Activated CD8-positive, alpha-beta T cell treated with anti-CD3 and anti-CD28 coated beads, Interleukin-2, amount 10 ng/mL, durations not matched to agents 7 days and 5 days (primary cell): ENCODE measurements around the gene DIAPH2. TPM values are rescaled to one million over a fixed set of nuclear protein-coding genes. Genes with fewer than 3 reads are reported as not detected.

ENCODE experiments used
- ATAC-seq: fragments of 150-1000 bp; cut with Tn5 transposase; one replicate; pipeline ENCODE4 v1.10.0; 2021; ENCODE audit warnings: moderate library complexity
- CTCF ChIA-PET: fragments of 350-600 bp; sonication (Branson Sonifier 250); formaldehyde crosslinking; loops from one replicate; lab custom pipeline; 2021; ENCODE audit warnings: antibody characterized with exemption; lab: Charles Lee
- POLR2A ChIA-PET: fragments of 350-600 bp; sonication (Branson Sonifier 250); formaldehyde crosslinking; loops from one replicate; lab custom pipeline; 2021; ENCODE audit warnings: antibody characterized with exemption; lab: Charles Lee
- DNase-seq: peaks from one replicate; pipeline ENCODE4 v3.0.0-alpha.2; 2020
- H3K27ac Mint-ChIP-seq: one replicate; pipeline ENCODE4 v1.8.0; 2021; ENCODE audit warnings: mild to moderate bottlenecking, mixed read lengths
- H3K27me3 Mint-ChIP-seq: one replicate; pipeline ENCODE4 v1.8.0; 2021; ENCODE audit warnings: low read depth, mixed read lengths
- H3K36me3 Mint-ChIP-seq: one replicate; pipeline ENCODE4 v1.8.0; 2021; ENCODE audit warnings: low read depth, mixed read lengths
- H3K4me1 Mint-ChIP-seq: one replicate; pipeline ENCODE4 v1.8.0; 2021; ENCODE audit warnings: low read depth, mixed read lengths
- H3K4me3 Mint-ChIP-seq: one replicate; pipeline ENCODE4 v1.8.0; 2021; ENCODE audit warnings: mild to moderate bottlenecking, mixed read lengths
- H3K9me3 Mint-ChIP-seq: one replicate; pipeline ENCODE4 v1.8.0; 2022; ENCODE audit warnings: mixed read lengths; ENCODE audit not compliant: insufficient read depth
- total RNA-seq, 2 experiments: library from RNA; stranded (reverse); gene quantifications; one replicate each; pipeline ENCODE4 v1.2.3, GENCODE V29; 2021

The DIAPH2 gene
- total RNA-seq, 2 experiments from 2014 or later = 14.1 to 14.4 TPM

GRCh38 chrX:97306771-97307470, 622.3 kb downstream of the DIAPH2 start:
- Mint-ChIP-seq H3K27ac (no peak overlapping the region), H3K9me3 (no peaks in the 10 kb centered on the region), H3K27me3 (no peaks in the 10 kb centered on the region), H3K4me1 (no peaks in the 10 kb centered on the region), H3K4me3 (no peak overlapping the region), H3K36me3 (no peaks in the 10 kb centered on the region)
- ATAC-seq (no peak), DNase-seq (no peak)
- ChIA-PET POLR2A (no interaction called here), CTCF (no interaction called here)

GRCh38 chrX:97308171-97308570, 623.5 kb downstream of the DIAPH2 start:
- POLR2A ChIA-PET = no interaction called here

GRCh38 chrX:97309487-97310116, 625.0 kb downstream of the DIAPH2 start:
- DNase-seq (no peak), ATAC-seq (no peak)
- no peaks in the 10 kb centered on the region for H3K36me3 Mint-ChIP-seq
- H3K4me3 Mint-ChIP-seq = no peak overlapping the region
- ChIA-PET POLR2A (no interaction called here), CTCF (no interaction called here)
- H3K27me3 Mint-ChIP-seq = no peaks in the 10 kb centered on the region
- no peak overlapping the region for H3K27ac Mint-ChIP-seq
- H3K9me3 Mint-ChIP-seq = no peaks in the 10 kb centered on the region
- no peaks in the 10 kb centered on the region for H3K4me1 Mint-ChIP-seq

More at GRCh38 chrX:97308171-97308570, 623.5 kb downstream of the DIAPH2 start:
- ATAC-seq = no peak
- H3K9me3 Mint-ChIP-seq = no peaks in the 10 kb centered on the region
- no peaks in the 10 kb centered on the region for H3K36me3 Mint-ChIP-seq
- no peaks in the 10 kb centered on the region for H3K4me1 Mint-ChIP-seq
- H3K4me3 Mint-ChIP-seq = no peak overlapping the region
- no peak for DNase-seq
- no peaks in the 10 kb centered on the region for H3K27me3 Mint-ChIP-seq
- CTCF ChIA-PET = no interaction called here
- H3K27ac Mint-ChIP-seq = no peak overlapping the region

- no peaks in the 10 kb centered on the region for H3K9me3 Mint-ChIP-seq
- CTCF ChIA-PET = no interaction called here
- H3K4me3 Mint-ChIP-seq = no peak overlapping the region
- no peaks in the 10 kb centered on the region for H3K36me3 Mint-ChIP-seq
- DNase-seq (no peak), ATAC-seq (no peak)
- no peak overlapping the region for H3K27ac Mint-ChIP-seq
- H3K4me1 Mint-ChIP-seq = no peaks in the 10 kb centered on the region
- no peaks in the 10 kb centered on the region for H3K27me3 Mint-ChIP-seq
- POLR2A ChIA-PET = no interaction called here
Observed at GRCh38 chrX:97310373-97310772, 625.7 kb downstream of the DIAPH2 start.

GRCh38 chrX:97311066-97311778, 626.6 kb downstream of the DIAPH2 start:
- H3K4me1 Mint-ChIP-seq = no peaks in the 10 kb centered on the region
- no peak for DNase-seq
- H3K4me3 Mint-ChIP-seq = no peak overlapping the region
- no peaks in the 10 kb centered on the region for H3K9me3 Mint-ChIP-seq
- no peaks in the 10 kb centered on the region for H3K36me3 Mint-ChIP-seq
- no peak overlapping the region for H3K27ac Mint-ChIP-seq
- ChIA-PET POLR2A (no interaction called here), CTCF (no interaction called here)
- ATAC-seq = no peak
- H3K27me3 Mint-ChIP-seq = no peaks in the 10 kb centered on the region

GRCh38 chrX:97314345-97314744, 629.7 kb downstream of the DIAPH2 start:
- no peak overlapping the region for H3K27ac Mint-ChIP-seq
- no peak overlapping the region for H3K4me3 Mint-ChIP-seq
- no peaks in the 10 kb centered on the region for H3K4me1 Mint-ChIP-seq
- ChIA-PET POLR2A (no interaction called here), CTCF (no interaction called here)
- H3K27me3 Mint-ChIP-seq = no peaks in the 10 kb centered on the region
- ATAC-seq = no peak
- H3K36me3 Mint-ChIP-seq = no peaks in the 10 kb centered on the region
- H3K9me3 Mint-ChIP-seq = no peaks in the 10 kb centered on the region
- DNase-seq = no peak

- H3K36me3 Mint-ChIP-seq = no peaks in the 10 kb centered on the region
- H3K4me1 Mint-ChIP-seq = no peaks in the 10 kb centered on the region
- no peak for ATAC-seq
- H3K27ac Mint-ChIP-seq = no peak overlapping the region
- DNase-seq = no peak
- H3K4me3 Mint-ChIP-seq = no peak overlapping the region
- POLR2A ChIA-PET = no interaction called here
- no peaks in the 10 kb centered on the region for H3K9me3 Mint-ChIP-seq
- H3K27me3 Mint-ChIP-seq = no peaks in the 10 kb centered on the region
- CTCF ChIA-PET = no interaction called here
Observed at GRCh38 chrX:97315939-97316338, 631.3 kb downstream of the DIAPH2 start.

- ChIA-PET CTCF (no interaction called here), POLR2A (no interaction called here)
- ATAC-seq = no peak
- Mint-ChIP-seq H3K27me3 (no peaks in the 10 kb centered on the region), H3K4me3 (no peak overlapping the region), H3K9me3 (no peaks in the 10 kb centered on the region), H3K27ac (no peak overlapping the region), H3K4me1 (no peaks in the 10 kb centered on the region), H3K36me3 (no peaks in the 10 kb centered on the region)
- no peak for DNase-seq
Observed at GRCh38 chrX:97320305-97320704, 635.7 kb downstream of the DIAPH2 start.

GRCh38 chrX:97322401-97322800, 637.8 kb downstream of the DIAPH2 start:
- ChIA-PET CTCF (no interaction called here), POLR2A (no interaction called here)
- Mint-ChIP-seq H3K4me1 (no peaks in the 10 kb centered on the region), H3K27me3 (no peaks in the 10 kb centered on the region), H3K36me3 (no peaks in the 10 kb centered on the region), H3K27ac (no peak overlapping the region), H3K9me3 (no peaks in the 10 kb centered on the region), H3K4me3 (no peak overlapping the region)
- ATAC-seq (no peak), DNase-seq (no peak)

GRCh38 chrX:97326456-97326855, 641.8 kb downstream of the DIAPH2 start:
- no peaks in the 10 kb centered on the region for H3K9me3 Mint-ChIP-seq
- CTCF ChIA-PET = no interaction called here

GRCh38 chrX:97328853-97329390, 644.3 kb downstream of the DIAPH2 start:
- DNase-seq (no peak), ATAC-seq (no peak)
- no peaks in the 10 kb centered on the region for H3K27me3 Mint-ChIP-seq
- H3K36me3 Mint-ChIP-seq = peaks cover 2% of the 10 kb centered on the region
- ChIA-PET POLR2A (no interaction called here), CTCF (no interaction called here)
- no peak overlapping the region for H3K4me3 Mint-ChIP-seq
- H3K4me1 Mint-ChIP-seq = no peaks in the 10 kb centered on the region
- H3K27ac Mint-ChIP-seq = no peak overlapping the region
- no peaks in the 10 kb centered on the region for H3K9me3 Mint-ChIP-seq

More at GRCh38 chrX:97326456-97326855, 641.8 kb downstream of the DIAPH2 start:
- H3K27ac Mint-ChIP-seq = no peak overlapping the region
- no peak for DNase-seq
- POLR2A ChIA-PET = no interaction called here
- no peaks in the 10 kb centered on the region for H3K4me1 Mint-ChIP-seq
- no peak for ATAC-seq
- no peaks in the 10 kb centered on the region for H3K36me3 Mint-ChIP-seq
- no peaks in the 10 kb centered on the region for H3K27me3 Mint-ChIP-seq
- H3K4me3 Mint-ChIP-seq = no peak overlapping the region

GRCh38 chrX:97330151-97330550, 645.5 kb downstream of the DIAPH2 start:
- Mint-ChIP-seq H3K9me3 (no peaks in the 10 kb centered on the region), H3K4me3 (no peak overlapping the region), H3K36me3 (peaks cover 2% of the 10 kb centered on the region), H3K4me1 (no peaks in the 10 kb centered on the region), H3K27ac (no peak overlapping the region), H3K27me3 (no peaks in the 10 kb centered on the region)
- ATAC-seq = no peak
- ChIA-PET CTCF (no interaction called here), POLR2A (no interaction called here)
- no peak for DNase-seq
